Vagina (tissue), 2 donors: ENCODE results near the gene SLC39A10. TPM values are rescaled to one million over a fixed set of nuclear protein-coding genes. Genes with fewer than 3 reads are reported as not detected.
A peak's percentile ranks its signal among the peaks of the same experiment; 100 is the strongest.

Experiments
- DNase-seq, 2 donors: peaks; one replicate each; pipeline ENCODE4 v3.0.0-alpha.2; 2017; ENCODE audit errors: extremely low spot score in 2 of 2
- H3K27ac ChIP-seq: fragments of 200-600 bp; sonication (generic); one replicate; pipeline ENCODE4 v1.5.1; 2019
- H3K27me3 ChIP-seq: fragments of 200-600 bp; sonication (generic); one replicate; pipeline ENCODE4 v1.5.1; 2019
- H3K36me3 ChIP-seq, 2 donors: fragments of 200-600 bp; sonication (generic); one replicate each; pipeline ENCODE4 v1.5.1; 2017 to 2019
- H3K4me1 ChIP-seq: fragments of 200-600 bp; sonication (generic); one replicate; pipeline ENCODE4 v1.5.1; 2019
- H3K4me3 ChIP-seq, 2 donors: fragments of 200-600 bp; sonication (generic); 1 replicate in 1 of 2; 2 replicates in 1 of 2; pipeline ENCODE4 v1.5.1; 2016 to 2019
- H3K9me3 ChIP-seq: fragments of 200-600 bp; sonication (generic); one replicate; pipeline ENCODE4 v1.5.1; 2019
- CTCF ChIP-seq, 3 experiments: fragments of 450-650 bp in 2 of 3; fragments of 200-600 bp in 1 of 3; sonication (generic) in 1 of 3; IDR thresholded peaks; one replicate each; pipeline ENCODE4 v1.5.1; 2017 to 2019; ENCODE audit warnings: antibody characterized with exemption in 3 of 3, mild to moderate bottlenecking in 2 of 3, moderate library complexity in 2 of 3
- POLR2A ChIP-seq, 2 donors: fragments of 450-650 bp; IDR thresholded peaks; one replicate each; pipeline ENCODE4 v1.6.1; 2017; ENCODE audit warnings: antibody characterized with exemption in 2 of 2, mild to moderate bottlenecking in 2 of 2, moderate library complexity in 2 of 2
- POLR2AphosphoS5 ChIP-seq, 2 donors: sonication (generic); formaldehyde crosslinking; IDR thresholded peaks; one replicate each; pipeline ENCODE4 v1.9.0; 2017; ENCODE audit warnings: antibody characterized with exemption in 2 of 2, mild to moderate bottlenecking in 2 of 2, low read depth in 1 of 2; ENCODE audit not compliant: insufficient read depth in 1 of 2
- intact Hi-C: fragments of 100-400 bp; cut with DNase I; formaldehyde crosslinking; loops from one replicate; pipeline ENCODE4 v1.15.1; 2023
- total RNA-seq: library from RNA; depleted of rRNA; stranded (reverse); fragments of >200 nt; gene quantifications from one replicate; pipeline ENCODE4 v1.2.3, GENCODE V29; 2016

Gene SLC39A10
- total RNA-seq, 1 donor from 2014 or later, result 10.6 TPM

- Histone ChIP-seq H3K4me3 (peak overlapping the region; percentile 92 to 97), H3K4me1 (peaks cover 27% of the 10 kb centered on the region), H3K9me3 (no peaks in the 10 kb centered on the region), H3K36me3 (no peaks in the 10 kb centered on the region), H3K27me3 (no peaks in the 10 kb centered on the region), H3K27ac (peak overlapping the region; percentile 96)
- peak in 1 of 2 donors; percentile 92 for DNase-seq
- intact Hi-C loops, result no loop called here
- no peak for TF ChIP-seq CTCF (IDR thresholded peaks at IDR 0.05)
- peak in 1 of 2 donors; percentile 25 for TF ChIP-seq POLR2A (IDR thresholded peaks at IDR 0.05)
- TF ChIP-seq POLR2AphosphoS5 (IDR thresholded peaks at IDR 0.05; ENCODE audit: insufficient read depth in 1 of 2, low read depth in 1 of 2), result peak; percentile 47 to 71
These were observed 861 bp downstream of the SLC39A10 start for GRCh38 chr2:195657634-195658540.

- Histone ChIP-seq H3K36me3 (no peaks in the 10 kb centered on the region), H3K27me3 (no peaks in the 10 kb centered on the region), H3K9me3 (no peaks in the 10 kb centered on the region), H3K4me1 (peaks cover 30% of the 10 kb centered on the region), H3K4me3 (peak overlapping the region; percentile 92 to 97), H3K27ac (peak overlapping the region; percentile 96)
- no peak for TF ChIP-seq POLR2AphosphoS5 (IDR thresholded peaks at IDR 0.05; ENCODE audit: insufficient read depth in 1 of 2, low read depth in 1 of 2)
- no peak for TF ChIP-seq CTCF (IDR thresholded peaks at IDR 0.05)
- TF ChIP-seq POLR2A (IDR thresholded peaks at IDR 0.05), result no peak
- no peak for DNase-seq
- intact Hi-C loops, result no loop called here
These were observed 1.5 kb downstream of the SLC39A10 start for GRCh38 chr2:195658541-195658890.

GRCh38 chr2:195659114-195659513 lies 2.1 kb downstream of the SLC39A10 start:
- no peak for DNase-seq
- Histone ChIP-seq H3K27ac (peak overlapping the region; percentile 40), H3K36me3 (no peaks in the 10 kb centered on the region), H3K27me3 (no peaks in the 10 kb centered on the region), H3K4me3 (peak overlapping the region; percentile 92 to 97), H3K9me3 (no peaks in the 10 kb centered on the region), H3K4me1 (peaks cover 30% of the 10 kb centered on the region)
- intact Hi-C loops, result no loop called here
- TF ChIP-seq POLR2AphosphoS5 (IDR thresholded peaks at IDR 0.05; ENCODE audit: insufficient read depth in 1 of 2, low read depth in 1 of 2) (no peak), POLR2A (IDR thresholded peaks at IDR 0.05) (no peak), CTCF (IDR thresholded peaks at IDR 0.05) (no peak)

- Histone ChIP-seq H3K9me3 (no peaks in the 10 kb centered on the region), H3K36me3 (no peaks in the 10 kb centered on the region), H3K4me1 (peaks cover 30% of the 10 kb centered on the region), H3K27me3 (no peaks in the 10 kb centered on the region), H3K4me3 (no peak overlapping the region), H3K27ac (peak overlapping the region; percentile 40)
- no peak for DNase-seq
- peak; percentile 43 to 63 (median 56) for TF ChIP-seq CTCF (IDR thresholded peaks at IDR 0.05)
- TF ChIP-seq POLR2A (IDR thresholded peaks at IDR 0.05), result no peak
- intact Hi-C loops, result no loop called here
These were observed 3.2 kb downstream of the SLC39A10 start for GRCh38 chr2:195659982-195660890.
